KOPT-K1 (cell line): ENCODE measurements around the gene LIPF.
"Not testable (repeated sequence)": the region's sequence is repeated elsewhere in the genome, so short reads cannot be mapped to it uniquely, and the experiment has no call there.

Experiments
- H3K27ac ChIP-seq: fragments of 200-600 bp; sonication (generic); 2 replicates; pipeline ENCODE4 v1.5.1; 2016; ENCODE audit warnings: antibody characterized with exemption, mild to moderate bottlenecking, low read depth, low read length; ENCODE audit not compliant: poor library complexity, severe bottlenecking
- H3K36me3 ChIP-seq: fragments of 200-600 bp; sonication (generic); 2 replicates; pipeline ENCODE4 v1.5.1; 2017; ENCODE audit warnings: antibody characterized with exemption, mild to moderate bottlenecking, low read length, moderate library complexity; ENCODE audit not compliant: insufficient read depth
- H3K9me3 ChIP-seq: fragments of 200-600 bp; sonication (generic); 2 replicates; pipeline ENCODE4 v1.5.1; 2017; ENCODE audit warnings: antibody characterized with exemption, low read length, mild to moderate bottlenecking; ENCODE audit not compliant: insufficient read depth, poor library complexity, severe bottlenecking

LIPF gene

GRCh38 chr10:88660598-88660884 lies 3.7 kb upstream of the LIPF start:
- Histone ChIP-seq H3K36me3 (no peaks in the 10 kb centered on the region), H3K9me3 (no peaks in the 10 kb centered on the region), H3K27ac (no peak overlapping the region)

GRCh38 chr10:88661018-88661417 lies 3.2 kb upstream of the LIPF start:
- no peaks in the 10 kb centered on the region for H3K36me3 ChIP-seq
- H3K9me3 ChIP-seq, result no peaks in the 10 kb centered on the region
- H3K27ac ChIP-seq, result no peak overlapping the region

GRCh38 chr10:88661577-88661976 lies 2.7 kb upstream of the LIPF start:
- Histone ChIP-seq H3K36me3 (no peaks in the 10 kb centered on the region), H3K9me3 (no peaks in the 10 kb centered on the region), H3K27ac (no peak overlapping the region)

- H3K9me3 ChIP-seq, H3K36me3 ChIP-seq, H3K27ac ChIP-seq: not testable (repeated sequence)
Measured at GRCh38 chr10:88663153-88663552, 1.1 kb upstream of the LIPF start.

GRCh38 chr10:88668465-88668864 lies 4.2 kb downstream of the LIPF start:
- Histone ChIP-seq H3K36me3 (no peaks in the 10 kb centered on the region), H3K9me3 (no peaks in the 10 kb centered on the region), H3K27ac (no peak overlapping the region)

GRCh38 chr10:88670497-88670896 lies 6.3 kb downstream of the LIPF start:
- H3K27ac ChIP-seq, result no peak overlapping the region
- H3K36me3 ChIP-seq, result no peaks in the 10 kb centered on the region
- no peaks in the 10 kb centered on the region for H3K9me3 ChIP-seq

- no peak overlapping the region for H3K27ac ChIP-seq
Measured at GRCh38 chr10:88672041-88672440, 7.8 kb downstream of the LIPF start.

GRCh38 chr10:88676283-88677060 lies 12.2 kb downstream of the LIPF start:
- H3K36me3 ChIP-seq, result no peaks in the 10 kb centered on the region
- no peaks in the 10 kb centered on the region for H3K9me3 ChIP-seq
- no peak overlapping the region for H3K27ac ChIP-seq

More at GRCh38 chr10:88672041-88672440, 7.8 kb downstream of the LIPF start:
- Histone ChIP-seq H3K9me3 (no peaks in the 10 kb centered on the region), H3K36me3 (no peaks in the 10 kb centered on the region)

GRCh38 chr10:88680958-88681357 lies 16.7 kb downstream of the LIPF start:
- Histone ChIP-seq H3K9me3 (no peaks in the 10 kb centered on the region), H3K36me3 (no peaks in the 10 kb centered on the region), H3K27ac (no peak overlapping the region)

- Histone ChIP-seq H3K36me3 (no peaks in the 10 kb centered on the region), H3K27ac (no peak overlapping the region), H3K9me3 (no peaks in the 10 kb centered on the region)
Measured at GRCh38 chr10:88682491-88682890, 18.2 kb downstream of the LIPF start.

GRCh38 chr10:88687853-88688467 lies 23.7 kb downstream of the LIPF start:
- no peak overlapping the region for H3K27ac ChIP-seq
- no peaks in the 10 kb centered on the region for H3K36me3 ChIP-seq
- no peaks in the 10 kb centered on the region for H3K9me3 ChIP-seq

- H3K36me3 ChIP-seq, result no peaks in the 10 kb centered on the region
- H3K9me3 ChIP-seq, result no peaks in the 10 kb centered on the region
- H3K27ac ChIP-seq, result no peak overlapping the region
Measured at GRCh38 chr10:88689366-88689765, 25.1 kb downstream of the LIPF start.

- Histone ChIP-seq H3K27ac (no peak overlapping the region), H3K9me3 (no peaks in the 10 kb centered on the region), H3K36me3 (no peaks in the 10 kb centered on the region)
Measured at GRCh38 chr10:88693392-88694020, 29.3 kb downstream of the LIPF start.

GRCh38 chr10:88702848-88703597 lies 38.8 kb downstream of the LIPF start:
- no peak overlapping the region for H3K27ac ChIP-seq
- no peaks in the 10 kb centered on the region for H3K9me3 ChIP-seq
- H3K36me3 ChIP-seq, result no peaks in the 10 kb centered on the region

- Histone ChIP-seq H3K27ac (no peak within 1 kb of the TSS), H3K36me3 (no peaks in the 10 kb centered on the region), H3K9me3 (no peaks in the 10 kb centered on the region)
Measured at GRCh38 chr10:88705958-88706357, 41.7 kb downstream of the LIPF start, which contains the start of gene LIPK. Gene LIPK (plus strand): TSS chr10:88706249. CDS start chr10:88724544, 18,295 bp downstream.
